Measurements from ENCODE around the gene CCDC148. TPM values are rescaled to one million over a fixed set of nuclear protein-coding genes. Genes with fewer than 3 reads are reported as not detected.
"Not testable (repeated sequence)": the region's sequence is repeated elsewhere in the genome, so short reads cannot be mapped to it uniquely, and the experiment has no call there.

The CCDC148 gene
- total RNA-seq, 2 experiments from 2014 or later: 0.15 TPM; not detected in 1

GRCh38 chr2:158357122-158357521 lies 99.4 kb downstream of the CCDC148 start:
- DNase-seq: no peak
- Mint-ChIP-seq H3K27ac (no peak overlapping the region), H3K4me1 (no peaks in the 10 kb centered on the region), H3K36me3 (ENCODE audit: low read depth) (no peaks in the 10 kb centered on the region), H3K4me3 (no peak overlapping the region), H3K9me3 (peaks cover 2% of the 10 kb centered on the region), H3K27me3 (peaks cover 3% of the 10 kb centered on the region)
- ChIA-PET CTCF (no interaction called here), POLR2A (no interaction called here)

GRCh38 chr2:158351466-158351816 lies 105.1 kb downstream of the CCDC148 start:
- H3K27ac Mint-ChIP-seq; H3K36me3 Mint-ChIP-seq (ENCODE audit: low read depth); DNase-seq; POLR2A ChIA-PET; H3K4me1 Mint-ChIP-seq; H3K4me3 Mint-ChIP-seq; CTCF ChIA-PET; H3K9me3 Mint-ChIP-seq; H3K27me3 Mint-ChIP-seq: not testable (repeated sequence)

- H3K4me3 Mint-ChIP-seq; POLR2A ChIA-PET; DNase-seq; H3K9me3 Mint-ChIP-seq; CTCF ChIA-PET; H3K27me3 Mint-ChIP-seq; H3K4me1 Mint-ChIP-seq; H3K36me3 Mint-ChIP-seq (ENCODE audit: low read depth); H3K27ac Mint-ChIP-seq: not testable (repeated sequence)
These were observed 105.6 kb downstream of the CCDC148 start for GRCh38 chr2:158350751-158351465.

GRCh38 chr2:158346032-158346431 lies 110.5 kb downstream of the CCDC148 start:
- no peaks in the 10 kb centered on the region for H3K4me1 Mint-ChIP-seq
- H3K27ac Mint-ChIP-seq: no peak overlapping the region
- no peak for DNase-seq
- CTCF ChIA-PET: no interaction called here
- no peaks in the 10 kb centered on the region for H3K9me3 Mint-ChIP-seq
- no peak overlapping the region for H3K4me3 Mint-ChIP-seq
- POLR2A ChIA-PET: no interaction called here
- H3K27me3 Mint-ChIP-seq: peaks cover 10% of the 10 kb centered on the region
- no peaks in the 10 kb centered on the region for H3K36me3 Mint-ChIP-seq (ENCODE audit: low read depth)

- Mint-ChIP-seq H3K4me1 (no peaks in the 10 kb centered on the region), H3K27ac (no peak overlapping the region), H3K36me3 (ENCODE audit: low read depth) (no peaks in the 10 kb centered on the region), H3K9me3 (no peaks in the 10 kb centered on the region), H3K27me3 (peaks cover 4% of the 10 kb centered on the region), H3K4me3 (no peak overlapping the region)
- POLR2A ChIA-PET: no interaction called here
- CTCF ChIA-PET: no interaction called here
- DNase-seq: no peak
These were observed 117.0 kb downstream of the CCDC148 start for GRCh38 chr2:158339513-158339912.

- Mint-ChIP-seq H3K4me3 (no peak overlapping the region), H3K36me3 (ENCODE audit: low read depth) (no peaks in the 10 kb centered on the region), H3K27ac (no peak overlapping the region), H3K4me1 (no peaks in the 10 kb centered on the region), H3K27me3 (peaks cover 4% of the 10 kb centered on the region), H3K9me3 (no peaks in the 10 kb centered on the region)
- no peak for DNase-seq
- POLR2A ChIA-PET: no interaction called here
- CTCF ChIA-PET: no interaction called here
These were observed 119.5 kb downstream of the CCDC148 start for GRCh38 chr2:158337018-158337417.

GRCh38 chr2:158331799-158332198 lies 124.8 kb downstream of the CCDC148 start:
- CTCF ChIA-PET; H3K4me1 Mint-ChIP-seq; H3K36me3 Mint-ChIP-seq (ENCODE audit: low read depth); H3K9me3 Mint-ChIP-seq; POLR2A ChIA-PET; DNase-seq; H3K27ac Mint-ChIP-seq; H3K27me3 Mint-ChIP-seq; H3K4me3 Mint-ChIP-seq: not testable (repeated sequence)

- no peaks in the 10 kb centered on the region for H3K4me1 Mint-ChIP-seq
- H3K27me3 Mint-ChIP-seq: no peaks in the 10 kb centered on the region
- H3K36me3 Mint-ChIP-seq (ENCODE audit: low read depth): no peaks in the 10 kb centered on the region
- POLR2A ChIA-PET: no interaction called here
- H3K9me3 Mint-ChIP-seq: no peaks in the 10 kb centered on the region
- no peak overlapping the region for H3K4me3 Mint-ChIP-seq
- H3K27ac Mint-ChIP-seq: no peak overlapping the region
- CTCF ChIA-PET: no interaction called here
- no peak for DNase-seq
These were observed 130.7 kb downstream of the CCDC148 start for GRCh38 chr2:158325782-158326340.

- no peaks in the 10 kb centered on the region for H3K36me3 Mint-ChIP-seq (ENCODE audit: low read depth)
- no peaks in the 10 kb centered on the region for H3K4me1 Mint-ChIP-seq
- ChIA-PET CTCF (no interaction called here), POLR2A (no interaction called here)
- no peak overlapping the region for H3K27ac Mint-ChIP-seq
- no peak overlapping the region for H3K4me3 Mint-ChIP-seq
- DNase-seq: no peak
- no peaks in the 10 kb centered on the region for H3K9me3 Mint-ChIP-seq
- no peaks in the 10 kb centered on the region for H3K27me3 Mint-ChIP-seq
These were observed 131.3 kb downstream of the CCDC148 start for GRCh38 chr2:158325031-158325781.

GRCh38 chr2:158323381-158323780 lies 133.2 kb downstream of the CCDC148 start:
- H3K4me3 Mint-ChIP-seq: no peak overlapping the region
- DNase-seq: no peak
- no peaks in the 10 kb centered on the region for H3K27me3 Mint-ChIP-seq
- ChIA-PET POLR2A (no interaction called here), CTCF (no interaction called here)
- H3K36me3 Mint-ChIP-seq (ENCODE audit: low read depth): no peaks in the 10 kb centered on the region
- no peaks in the 10 kb centered on the region for H3K9me3 Mint-ChIP-seq
- no peaks in the 10 kb centered on the region for H3K4me1 Mint-ChIP-seq
- H3K27ac Mint-ChIP-seq: no peak overlapping the region

- peaks cover 8% of the 10 kb centered on the region for H3K4me1 Mint-ChIP-seq
- H3K27me3 Mint-ChIP-seq: no peaks in the 10 kb centered on the region
- H3K4me3 Mint-ChIP-seq: no peak overlapping the region
- CTCF ChIA-PET: no interaction called here
- POLR2A ChIA-PET: no interaction called here
- no peaks in the 10 kb centered on the region for H3K9me3 Mint-ChIP-seq
- no peak for DNase-seq
- no peak overlapping the region for H3K27ac Mint-ChIP-seq
- H3K36me3 Mint-ChIP-seq (ENCODE audit: low read depth): no peaks in the 10 kb centered on the region
These were observed 135.3 kb downstream of the CCDC148 start for GRCh38 chr2:158321264-158321663.

- Mint-ChIP-seq H3K9me3 (no peaks in the 10 kb centered on the region), H3K27me3 (peaks cover 4% of the 10 kb centered on the region), H3K36me3 (ENCODE audit: low read depth) (no peaks in the 10 kb centered on the region), H3K27ac (no peak overlapping the region), H3K4me3 (no peak overlapping the region), H3K4me1 (peaks cover 12% of the 10 kb centered on the region)
- POLR2A ChIA-PET: no interaction called here
- DNase-seq: no peak
- CTCF ChIA-PET: no interaction called here
These were observed 137.3 kb downstream of the CCDC148 start for GRCh38 chr2:158319269-158319668.

GRCh38 chr2:158317642-158318041 lies 138.9 kb downstream of the CCDC148 start:
- POLR2A ChIA-PET: no interaction called here

More at GRCh38 chr2:158317642-158318041, 138.9 kb downstream of the CCDC148 start:
- H3K36me3 Mint-ChIP-seq (ENCODE audit: low read depth): no peaks in the 10 kb centered on the region
- H3K27me3 Mint-ChIP-seq: peaks cover 4% of the 10 kb centered on the region
- H3K9me3 Mint-ChIP-seq: no peaks in the 10 kb centered on the region
- no peak overlapping the region for H3K27ac Mint-ChIP-seq
- DNase-seq: no peak
- H3K4me3 Mint-ChIP-seq: no peak overlapping the region
- peaks cover 12% of the 10 kb centered on the region for H3K4me1 Mint-ChIP-seq
- CTCF ChIA-PET: no interaction called here
